HG03060 (cell line): ENCODE data around the gene KCNJ5.

Experiments used
- ATAC-seq: cut with Tn5 transposase; IDR thresholded peaks from one replicate; pipeline ENCODE4 v1.9.1; 2021; ENCODE audit warnings: low read depth, moderate number of reproducible peaks; ENCODE audit not compliant: unreplicated experiment

The KCNJ5 gene

GRCh38 chr11:128893578-128894285, 2.6 kb downstream of the KCNJ5 start:
- peak; percentile 73 for ATAC-seq

DNA sequence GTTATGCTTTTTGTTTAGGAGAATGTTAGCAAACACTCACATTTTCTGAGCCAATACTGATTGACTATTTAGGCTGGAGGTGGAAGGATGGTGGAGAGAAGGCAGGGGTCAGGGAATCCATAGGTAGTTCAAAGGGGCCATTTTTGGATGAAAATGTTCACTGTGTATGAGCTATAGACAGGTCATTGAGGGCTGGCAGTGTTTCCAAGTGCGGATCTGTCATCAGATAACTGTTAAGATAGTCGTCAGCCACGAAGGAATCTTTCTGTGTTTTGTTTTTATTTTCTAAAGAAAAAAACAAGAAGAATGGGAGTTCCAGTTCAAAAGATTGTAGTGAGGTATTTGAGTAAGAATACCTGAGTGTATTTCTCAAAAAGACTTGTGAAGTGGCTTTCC, 3.1 kb downstream of the KCNJ5 start:
- no peak for ATAC-seq

- no peak for ATAC-seq
Measured at GRCh38 chr11:128894685-128895084, 3.5 kb downstream of the KCNJ5 start.

- no peak for ATAC-seq
Measured at GRCh38 chr11:128895526-128895925, 4.4 kb downstream of the KCNJ5 start.

GRCh38 chr11:128896356-128896755, 5.2 kb downstream of the KCNJ5 start:
- no peak for ATAC-seq

- no peak for ATAC-seq
Measured at GRCh38 chr11:128897826-128898225, 6.7 kb downstream of the KCNJ5 start.

- ATAC-seq = no peak
Measured at GRCh38 chr11:128898580-128899344, 7.6 kb downstream of the KCNJ5 start.

DNA sequence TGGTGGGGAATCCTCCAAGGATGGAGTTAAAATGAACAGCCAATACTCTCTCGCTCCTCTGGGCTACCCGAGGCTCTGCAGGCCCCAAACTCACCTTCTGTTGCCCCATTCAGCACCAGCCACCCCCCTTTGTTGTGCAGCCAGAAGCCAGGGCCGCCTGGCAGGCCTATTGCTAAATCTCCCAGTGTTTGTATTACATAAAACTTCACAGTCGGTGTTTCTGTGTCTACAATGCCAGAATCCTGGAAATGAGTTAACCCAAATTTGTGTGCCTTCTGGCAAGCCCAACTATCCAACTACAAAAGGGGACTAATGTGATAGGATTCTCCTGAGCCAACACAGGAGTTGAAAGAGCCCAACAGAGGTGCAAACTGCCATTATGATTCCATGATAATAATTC, 9.3 kb downstream of the KCNJ5 start:
- ATAC-seq = no peak

DNA sequence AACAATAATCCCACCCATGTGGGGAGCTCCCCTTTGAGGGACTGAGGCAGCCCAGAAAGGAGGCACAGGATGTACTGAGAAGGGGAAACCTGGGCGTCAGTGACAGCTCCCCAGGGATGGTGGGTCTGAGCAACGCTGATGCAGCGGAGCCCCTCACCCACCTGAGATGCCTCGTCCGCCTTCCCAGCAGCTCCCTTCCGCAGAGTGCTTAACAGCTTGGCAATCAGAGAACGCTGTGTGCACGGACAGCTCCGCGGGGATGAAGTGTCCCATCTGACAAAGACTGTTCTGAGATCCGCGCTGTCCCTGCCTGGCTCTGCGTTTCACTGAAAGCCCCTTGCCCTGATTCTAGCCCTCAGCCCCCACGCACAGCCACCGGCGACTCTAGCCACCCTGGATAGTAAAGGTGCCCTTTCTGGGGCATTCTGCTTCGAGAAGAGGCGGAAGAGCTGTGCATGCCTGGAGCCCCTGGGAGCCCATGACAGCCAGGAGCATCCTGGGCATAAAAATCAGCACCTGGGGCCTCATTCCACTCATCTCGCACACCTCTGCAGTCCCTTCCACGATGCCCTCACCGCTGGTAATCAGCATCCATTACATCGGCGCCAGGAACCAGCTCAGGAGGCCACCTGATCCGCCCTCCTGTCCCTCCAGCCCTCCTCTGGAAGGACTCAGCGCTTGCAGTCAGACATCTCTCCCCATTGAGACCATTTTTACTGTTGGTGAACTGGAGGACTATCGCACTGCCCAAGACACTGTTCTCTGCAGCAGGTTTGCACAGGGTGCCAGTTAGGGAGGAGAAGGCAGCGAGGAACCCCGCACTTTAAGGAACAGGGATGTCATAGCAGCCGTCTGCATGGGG, 10.7 kb downstream of the KCNJ5 start:
- no peak for ATAC-seq

- ATAC-seq = no peak
Measured at GRCh38 chr11:128902515-128903066, 11.4 kb downstream of the KCNJ5 start.

GRCh38 chr11:128903248-128904061, 12.3 kb downstream of the KCNJ5 start:
- ATAC-seq = no peak

- no peak for ATAC-seq
Measured at GRCh38 chr11:128904303-128904655, 13.1 kb downstream of the KCNJ5 start.

- no peak for ATAC-seq
Measured at GRCh38 chr11:128904656-128905344, 13.6 kb downstream of the KCNJ5 start.

DNA sequence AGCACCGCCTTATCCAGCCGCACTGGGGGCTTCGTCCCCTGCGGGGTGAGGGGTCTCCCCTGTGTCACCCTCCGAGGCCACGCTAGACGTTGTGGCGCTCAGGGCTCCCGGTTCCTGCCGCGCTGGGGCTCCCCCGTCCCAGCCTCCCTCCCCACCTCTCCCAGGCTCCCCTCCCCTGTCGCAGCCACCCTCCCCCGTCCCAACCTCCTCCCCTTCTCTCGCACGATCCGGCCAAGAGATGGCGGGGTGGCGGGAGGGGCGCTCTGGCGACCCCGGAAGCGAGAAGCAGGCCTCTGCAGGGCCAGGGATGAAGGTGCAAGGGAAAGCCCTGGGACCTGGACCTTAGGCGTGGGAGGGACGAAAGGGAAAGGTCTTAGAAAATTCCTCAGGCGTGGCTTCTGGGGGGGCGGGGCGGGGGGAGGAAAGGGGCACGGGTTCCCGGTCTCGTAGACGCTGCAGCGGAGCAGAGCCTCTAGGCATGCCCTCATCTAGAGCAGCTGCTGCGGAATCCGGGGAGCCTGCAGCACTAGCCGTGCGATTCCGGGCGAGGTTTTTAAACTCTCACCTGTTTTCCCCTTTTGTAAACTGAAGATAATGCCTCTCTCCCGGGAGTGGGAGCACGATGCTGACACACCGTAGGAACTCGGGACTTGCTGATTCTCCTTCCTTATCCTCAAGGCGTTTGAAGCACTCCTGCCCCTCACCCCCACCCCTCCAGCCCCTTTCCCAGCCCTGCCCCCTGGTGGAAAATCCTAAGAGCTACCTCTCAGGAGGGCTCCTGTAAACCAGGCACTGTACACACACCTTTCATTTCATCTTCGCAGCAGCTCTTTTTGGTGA, 14.4 kb downstream of the KCNJ5 start:
- no peak for ATAC-seq

- no peak for ATAC-seq
Measured at GRCh38 chr11:128906185-128907050, 15.3 kb downstream of the KCNJ5 start.

DNA sequence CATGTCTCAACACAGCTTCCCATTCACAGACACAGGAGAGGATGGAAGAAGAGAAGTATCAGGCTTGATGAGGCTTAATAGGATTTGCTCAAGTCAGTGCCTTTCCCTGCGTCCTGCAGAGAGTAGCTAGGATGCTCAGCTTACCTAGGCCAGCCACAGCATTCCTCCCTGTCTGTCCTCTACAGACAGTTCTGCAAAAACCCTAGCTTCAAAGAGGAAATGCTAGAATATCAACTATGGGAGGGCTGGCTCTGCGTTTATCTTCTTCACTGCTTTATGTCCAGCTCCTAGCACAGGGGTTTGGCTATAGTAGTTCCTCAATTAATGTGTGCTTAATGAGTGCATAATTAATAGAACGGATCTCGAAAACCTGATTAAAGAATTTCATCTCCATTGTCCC, 16.4 kb downstream of the KCNJ5 start:
- ATAC-seq = no peak

DNA sequence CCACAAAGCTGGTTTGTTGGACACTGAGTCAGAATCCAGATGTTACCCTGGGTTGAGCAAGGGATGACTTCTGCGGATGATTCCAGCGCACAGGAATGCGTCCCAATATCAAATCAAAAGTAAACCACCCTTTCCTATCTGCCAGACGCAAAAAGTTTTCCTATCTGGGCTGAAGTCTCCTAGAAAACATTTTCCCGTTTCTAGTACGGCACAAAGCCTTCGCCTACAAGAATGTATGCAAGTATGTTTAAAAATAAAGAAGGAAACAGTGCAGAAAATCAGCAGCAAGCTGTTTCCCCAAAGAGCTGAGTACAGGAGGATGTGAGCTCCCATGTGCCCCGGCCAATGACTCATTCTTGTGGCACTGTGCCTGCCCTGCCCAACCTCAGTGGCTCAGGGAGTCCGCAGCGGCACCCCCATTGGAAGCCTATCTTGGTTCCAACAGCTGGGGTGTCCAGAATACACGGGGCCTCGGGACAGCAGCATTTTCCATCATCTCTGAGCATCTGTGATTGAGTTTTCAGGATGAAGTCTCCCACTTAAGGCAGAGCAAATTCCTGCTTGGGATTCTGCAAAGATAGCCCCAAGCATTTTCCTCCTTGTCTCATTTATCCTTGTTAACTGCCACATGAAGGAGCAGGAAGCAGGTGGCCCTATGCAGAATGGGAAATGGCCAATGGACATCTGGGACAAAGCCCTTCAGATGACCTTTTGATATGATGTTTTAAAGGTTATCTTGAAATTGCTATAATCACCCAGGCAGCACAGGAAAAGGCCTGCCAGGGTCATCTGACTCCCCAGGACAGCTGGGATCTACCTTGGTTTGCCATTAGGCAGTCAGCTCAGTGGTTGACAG, 17.5 kb downstream of the KCNJ5 start:
- no peak for ATAC-seq
